Measurements from ENCODE around the gene CCSAP. TPM values are rescaled to one million over a fixed set of nuclear protein-coding genes. Genes with fewer than 3 reads are reported as not detected.

Gene CCSAP
- total and polyA plus RNA-seq, 2 of the 13 experiments (the other 11 are each of a cell fraction or from before 2014, with no cell fraction given): 3.7 to 9.0 TPM

DNA sequence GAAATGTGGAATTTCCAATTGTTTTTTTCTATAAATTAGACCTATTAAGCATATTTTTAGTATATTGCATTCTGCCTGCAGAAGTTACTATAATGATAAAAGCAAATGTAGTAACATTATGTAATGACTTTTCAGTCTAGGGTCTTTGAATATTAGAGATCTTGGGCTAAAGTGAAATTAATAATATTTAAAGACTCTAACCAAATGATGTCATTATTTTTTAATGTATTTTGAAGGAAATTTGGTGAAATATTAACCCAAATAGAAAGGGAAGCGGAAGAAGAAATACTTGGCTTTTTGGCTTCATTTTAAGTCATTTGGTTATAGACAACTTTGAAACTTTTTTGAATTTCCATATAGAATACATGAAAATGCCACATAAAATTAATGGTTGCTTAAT lies 45.1 kb downstream of the CCSAP start:
- ChIA-PET POLR2A (interaction anchor here (2.2 kb wide), 1 partner anchor 24 kb away, joined by 39 read pairs; no protein-coding TSS in a partner anchor), CTCF (ENCODE audit: low intra/inter-chr PET ratio, low total read pairs) (no interaction called here)
- DNase-seq (ENCODE audit: low spot score) (no peak), ATAC-seq (no peak), FAIRE-seq (no peak)
- Histone ChIP-seq H3K27ac (ENCODE audit: extremely low read length, insufficient read depth, low read length) (peak overlapping the region; percentile 91), H3K9ac (ENCODE audit: insufficient read depth, low read depth, low read length) (no peak overlapping the region), H2AFZ (ENCODE audit: low read length) (no peak overlapping the region), H3K4me3 (replicated peaks in 1 of 3; ENCODE audit: insufficient read depth in 1 of 3, low read depth in 2 of 3, low read length in 3 of 3) (no peak overlapping the region), H3K9me3 (ENCODE audit: low read length) (no peaks in the 10 kb centered on the region), H3K36me3 (replicated peaks in 1 of 2; ENCODE audit: control insufficient read depth in 1 of 2, insufficient read depth in 2 of 2, low read length in 2 of 2) (peaks cover 15 to 34% of the 10 kb centered on the region in 2 experiments), H3K4me1 (ENCODE audit: insufficient read depth, low read length) (peaks cover 53% of the 10 kb centered on the region), H3K4me2 (ENCODE audit: low read depth, low read length) (no peak overlapping the region), H3K27me3 (ENCODE audit: control insufficient read depth in 1 of 2, insufficient read depth in 2 of 2, low read length in 2 of 2) (no peaks in the 10 kb centered on the region), H4K20me1 (ENCODE audit: insufficient read depth, low read length) (no peaks in the 10 kb centered on the region), H3K79me2 (ENCODE audit: insufficient read depth, low read length) (peaks cover 2% of the 10 kb centered on the region)
- WGBS (ENCODE audit: low lambda C conversion rate): 94% methylated on average over 1 of the region's 1 CpG
- in situ Hi-C loops (cut with HindIII; ENCODE audit: extremely low pct_ligation_motif_present, low pct_unique_long_range_greater_than_20kb) (no loop called here), intact Hi-C loops (cut with micrococcal nuclease; ENCODE audit: unreplicated experiment) (loop anchor here (2.0 kb wide), 1 partner anchor 23 kb away; no protein-coding TSS in a partner anchor)
- BruUV-seq (replicated peaks): no TSS peak
- TF ChIP-seq KAT8 (CRISPR knock-in tag; IDR thresholded peaks at IDR 0.05) (no peak), ATF7 (IDR thresholded peaks at IDR 0.05) (peak; percentile 53; the same call in 1 of the 2 replicates), ATF7 (CRISPR knock-in tag; IDR thresholded peaks at IDR 0.05) (no peak)

DNA sequence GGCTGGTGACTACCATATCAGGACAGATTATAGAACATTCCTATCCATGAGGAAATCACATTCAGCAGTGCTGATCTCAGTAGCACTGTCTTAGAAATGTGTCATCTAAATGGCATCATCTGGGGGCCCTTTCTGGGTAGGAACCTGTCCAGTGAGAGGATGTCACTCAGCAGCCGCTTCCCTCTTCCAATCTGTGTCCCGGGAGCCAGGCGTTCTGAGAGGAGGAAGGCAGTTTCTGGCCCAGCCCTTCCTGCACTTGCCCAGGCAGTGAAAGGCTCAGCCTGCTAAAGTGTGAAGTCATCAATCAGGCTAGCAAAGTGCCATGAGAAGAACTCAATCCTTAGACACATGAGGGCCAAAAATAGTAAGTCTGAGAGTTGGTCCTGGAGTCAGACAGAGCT lies 46.3 kb downstream of the CCSAP start:
- POLR2A ChIA-PET: interaction anchor here (1.2 to 1.3 kb wide), 4 partner anchors 18 to 27 kb away, joined by 3 to 4 read pairs (median 3); partner anchors contain the start of gene RAB4A
- H3K4me3 ChIP-seq (replicated peaks in 1 of 3; ENCODE audit: insufficient read depth in 1 of 3, low read depth in 2 of 3, low read length in 3 of 3): no peak overlapping the region
- no peaks in the 10 kb centered on the region for H3K9me3 ChIP-seq (ENCODE audit: low read length)
- peaks cover 17 to 36% of the 10 kb centered on the region in 2 experiments for H3K36me3 ChIP-seq (replicated peaks in 1 of 2; ENCODE audit: control insufficient read depth in 1 of 2, insufficient read depth in 2 of 2, low read length in 2 of 2)
- H2AFZ ChIP-seq (ENCODE audit: low read length): no peak overlapping the region
- in situ Hi-C loops (cut with HindIII; ENCODE audit: extremely low pct_ligation_motif_present, low pct_unique_long_range_greater_than_20kb): no loop called here
- intact Hi-C loops (cut with micrococcal nuclease; ENCODE audit: unreplicated experiment): no loop called here
- peaks cover 2% of the 10 kb centered on the region for H3K79me2 ChIP-seq (ENCODE audit: insufficient read depth, low read length)
- FAIRE-seq: no peak
- BruUV-seq (replicated peaks): no TSS peak
- no peak overlapping the region for H3K9ac ChIP-seq (ENCODE audit: insufficient read depth, low read depth, low read length)
- no peak for ATAC-seq
- H3K4me2 ChIP-seq (ENCODE audit: low read depth, low read length): no peak overlapping the region
- H4K20me1 ChIP-seq (ENCODE audit: insufficient read depth, low read length): no peaks in the 10 kb centered on the region
- CTCF ChIA-PET (ENCODE audit: low intra/inter-chr PET ratio, low total read pairs): no interaction called here
- 100% methylated on average over 1 of the region's 3 CpGs for WGBS (ENCODE audit: low lambda C conversion rate)
- H3K27ac ChIP-seq (ENCODE audit: extremely low read length, insufficient read depth, low read length): peak overlapping the region; percentile 45
- H3K27me3 ChIP-seq (ENCODE audit: control insufficient read depth in 1 of 2, insufficient read depth in 2 of 2, low read length in 2 of 2): no peaks in the 10 kb centered on the region
- peaks cover 53% of the 10 kb centered on the region for H3K4me1 ChIP-seq (ENCODE audit: insufficient read depth, low read length)
- no peak for DNase-seq (ENCODE audit: low spot score)
- TF ChIP-seq ZNF468 (CRISPR knock-in tag; IDR thresholded peaks at IDR 0.05): no peak
- TF ChIP-seq, protein P1, sequence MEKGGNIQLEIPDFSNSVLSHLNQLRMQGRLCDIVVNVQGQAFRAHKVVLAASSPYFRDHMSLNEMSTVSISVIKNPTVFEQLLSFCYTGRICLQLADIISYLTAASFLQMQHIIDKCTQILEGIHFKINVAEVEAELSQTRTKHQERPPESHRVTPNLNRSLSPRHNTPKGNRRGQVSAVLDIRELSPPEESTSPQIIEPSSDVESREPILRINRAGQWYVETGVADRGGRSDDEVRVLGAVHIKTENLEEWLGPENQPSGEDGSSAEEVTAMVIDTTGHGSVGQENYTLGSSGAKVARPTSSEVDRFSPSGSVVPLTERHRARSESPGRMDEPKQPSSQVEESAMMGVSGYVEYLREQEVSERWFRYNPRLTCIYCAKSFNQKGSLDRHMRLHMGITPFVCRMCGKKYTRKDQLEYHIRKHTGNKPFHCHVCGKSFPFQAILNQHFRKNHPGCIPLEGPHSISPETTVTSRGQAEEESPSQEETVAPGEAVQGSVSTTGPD (CRISPR knock-in tag; IDR thresholded peaks at IDR 0.05): no peak
- TF ChIP-seq, protein P2, sequence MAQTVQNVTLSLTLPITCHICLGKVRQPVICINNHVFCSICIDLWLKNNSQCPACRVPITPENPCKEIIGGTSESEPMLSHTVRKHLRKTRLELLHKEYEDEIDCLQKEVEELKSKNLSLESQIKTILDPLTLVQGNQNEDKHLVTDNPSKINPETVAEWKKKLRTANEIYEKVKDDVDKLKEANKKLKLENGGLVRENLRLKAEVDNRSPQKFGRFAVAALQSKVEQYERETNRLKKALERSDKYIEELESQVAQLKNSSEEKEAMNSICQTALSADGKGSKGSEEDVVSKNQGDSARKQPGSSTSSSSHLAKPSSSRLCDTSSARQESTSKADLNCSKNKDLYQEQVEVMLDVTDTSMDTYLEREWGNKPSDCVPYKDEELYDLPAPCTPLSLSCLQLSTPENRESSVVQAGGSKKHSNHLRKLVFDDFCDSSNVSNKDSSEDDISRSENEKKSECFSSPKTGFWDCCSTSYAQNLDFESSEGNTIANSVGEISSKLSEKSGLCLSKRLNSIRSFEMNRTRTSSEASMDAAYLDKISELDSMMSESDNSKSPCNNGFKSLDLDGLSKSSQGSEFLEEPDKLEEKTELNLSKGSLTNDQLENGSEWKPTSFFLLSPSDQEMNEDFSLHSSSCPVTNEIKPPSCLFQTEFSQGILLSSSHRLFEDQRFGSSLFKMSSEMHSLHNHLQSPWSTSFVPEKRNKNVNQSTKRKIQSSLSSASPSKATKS (CRISPR knock-in tag; IDR thresholded peaks at IDR 0.05): no peak
- no peak for TF ChIP-seq FOXK2 (IDR thresholded peaks at IDR 0.05)
- TF ChIP-seq ETV6 (CRISPR knock-in tag; conservative IDR thresholded peaks at IDR 0.05): no peak
- TF ChIP-seq JUNB (CRISPR knock-in tag; IDR thresholded peaks at IDR 0.05; ENCODE audit: borderline replicate concordance): no peak
- no peak for TF ChIP-seq NFKB2 (CRISPR knock-in tag; IDR thresholded peaks at IDR 0.05; ENCODE audit: borderline replicate concordance)
- TF ChIP-seq SP140L (CRISPR knock-in tag; IDR thresholded peaks at IDR 0.05; ENCODE audit: borderline replicate concordance): no peak
- TF ChIP-seq ZZZ3 (CRISPR knock-in tag; IDR thresholded peaks at IDR 0.05; ENCODE audit: borderline replicate concordance): no peak
- no peak for TF ChIP-seq AKAP8 (CRISPR knock-in tag; IDR thresholded peaks at IDR 0.05)
- TF ChIP-seq, protein P3, sequence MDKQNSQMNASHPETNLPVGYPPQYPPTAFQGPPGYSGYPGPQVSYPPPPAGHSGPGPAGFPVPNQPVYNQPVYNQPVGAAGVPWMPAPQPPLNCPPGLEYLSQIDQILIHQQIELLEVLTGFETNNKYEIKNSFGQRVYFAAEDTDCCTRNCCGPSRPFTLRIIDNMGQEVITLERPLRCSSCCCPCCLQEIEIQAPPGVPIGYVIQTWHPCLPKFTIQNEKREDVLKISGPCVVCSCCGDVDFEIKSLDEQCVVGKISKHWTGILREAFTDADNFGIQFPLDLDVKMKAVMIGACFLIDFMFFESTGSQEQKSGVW (CRISPR knock-in tag; IDR thresholded peaks at IDR 0.05; ENCODE audit: borderline replicate concordance): no peak
- TF ChIP-seq FOXK1 (CRISPR knock-in tag; IDR thresholded peaks at IDR 0.05; ENCODE audit: borderline replicate concordance, low read depth): no peak
- no peak for TF ChIP-seq SALL2 (CRISPR knock-in tag; IDR thresholded peaks at IDR 0.05)
